Activated CD4-positive, alpha-beta T cell treated with anti-CD3 and anti-CD28 coated beads for 24 hours (primary cell): ENCODE results near the gene RRAGD.

ENCODE experiments used
- DNase-seq, 2 donors: peaks; one replicate each; pipeline ENCODE4 v3.0.0-alpha.2; 2020; ENCODE audit warnings: low read depth in 2 of 2

Gene RRAGD

GRCh38 chr6:89375427-89376267, 36.4 kb downstream of the RRAGD start:
- peak in 1 of 2 donors; percentile 27 for DNase-seq

GRCh38 chr6:89372506-89372901, 39.6 kb downstream of the RRAGD start:
- DNase-seq, result no peak

DNA sequence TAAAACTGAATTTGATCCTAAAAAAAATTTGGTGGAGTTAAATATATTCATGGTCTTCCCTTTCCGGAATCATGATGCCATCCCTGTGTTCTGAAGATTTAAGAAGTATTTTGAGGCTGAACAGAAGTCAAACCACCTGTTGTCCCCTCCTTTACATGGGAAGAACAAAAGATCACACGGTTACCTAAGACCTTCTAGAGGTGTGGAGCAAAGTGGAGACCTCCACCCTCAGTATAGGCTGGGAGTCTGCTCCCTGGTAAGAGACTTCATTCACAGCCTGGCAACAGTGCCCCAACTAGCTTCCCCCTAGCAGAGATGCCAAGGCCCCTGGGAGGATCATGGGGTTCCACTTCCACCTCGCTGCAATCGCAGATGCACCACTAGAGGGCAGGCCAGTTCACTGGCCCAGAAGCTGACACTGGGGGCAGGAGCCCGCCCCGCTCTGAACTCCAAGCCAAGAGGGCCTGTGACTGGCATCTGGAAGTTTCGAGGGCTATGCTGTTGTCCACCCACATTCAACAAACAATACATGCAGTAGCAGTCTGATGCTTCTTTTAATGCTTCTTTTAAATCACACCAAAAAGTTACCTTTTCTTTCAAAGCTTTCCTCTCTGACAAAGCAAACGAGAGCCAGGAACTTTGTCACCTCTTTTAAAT, 40.1 kb downstream of the RRAGD start:
- peak; percentile 66 to 68 for DNase-seq

- no peak for DNase-seq
These were observed 43.1 kb downstream of the RRAGD start for GRCh38 chr6:89368999-89369398.

GRCh38 chr6:89368107-89368506, 44.0 kb downstream of the RRAGD start:
- peak; percentile 55 to 56 for DNase-seq

DNA sequence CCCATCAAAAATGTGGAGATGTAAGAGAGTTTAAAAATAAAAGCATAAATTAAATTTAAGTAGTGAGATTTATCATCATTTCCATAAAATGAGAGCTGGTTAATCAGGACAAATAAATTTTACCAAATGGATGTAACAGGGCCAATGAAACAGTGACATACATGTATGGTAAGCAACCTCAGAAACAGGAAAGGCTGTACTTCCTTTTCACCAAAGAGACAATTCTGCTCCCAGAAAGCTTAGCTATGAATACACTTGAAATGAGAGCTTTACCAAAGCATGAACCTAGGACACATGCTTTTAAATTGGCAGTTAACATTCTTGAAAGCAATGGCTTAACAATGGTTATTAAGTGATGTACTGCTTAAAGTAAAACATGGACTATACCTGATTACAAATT, 47.5 kb downstream of the RRAGD start:
- no peak for DNase-seq

GRCh38 chr6:89361171-89361570, 50.9 kb downstream of the RRAGD start:
- no peak for DNase-seq

DNA sequence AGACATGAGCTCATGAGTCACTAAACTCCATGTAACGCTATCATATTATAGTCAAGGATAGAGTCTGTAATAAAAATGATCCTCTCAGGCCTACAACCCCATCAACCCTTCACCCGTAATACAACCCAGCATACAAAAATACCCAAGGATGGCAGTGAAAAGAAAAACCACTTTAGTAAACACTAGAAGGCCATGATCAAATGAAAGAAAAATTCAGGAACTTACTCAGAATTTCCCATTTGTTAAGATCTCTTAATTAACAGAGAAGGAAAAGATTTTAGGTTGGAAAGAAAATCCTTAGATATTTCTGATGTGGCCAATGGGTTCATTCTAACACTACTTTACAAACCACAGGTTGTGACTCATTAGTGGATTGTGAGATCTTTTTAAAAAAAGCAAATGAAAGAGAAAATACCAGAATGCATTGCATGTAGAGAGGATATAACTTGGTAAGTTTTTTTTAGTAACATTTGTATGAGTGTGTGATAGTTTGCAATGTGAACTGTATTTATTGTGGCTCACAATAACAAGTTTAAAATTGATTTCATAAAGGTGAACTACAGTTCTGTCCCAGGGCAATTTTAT, 51.6 kb downstream of the RRAGD start:
- no peak for DNase-seq

DNA sequence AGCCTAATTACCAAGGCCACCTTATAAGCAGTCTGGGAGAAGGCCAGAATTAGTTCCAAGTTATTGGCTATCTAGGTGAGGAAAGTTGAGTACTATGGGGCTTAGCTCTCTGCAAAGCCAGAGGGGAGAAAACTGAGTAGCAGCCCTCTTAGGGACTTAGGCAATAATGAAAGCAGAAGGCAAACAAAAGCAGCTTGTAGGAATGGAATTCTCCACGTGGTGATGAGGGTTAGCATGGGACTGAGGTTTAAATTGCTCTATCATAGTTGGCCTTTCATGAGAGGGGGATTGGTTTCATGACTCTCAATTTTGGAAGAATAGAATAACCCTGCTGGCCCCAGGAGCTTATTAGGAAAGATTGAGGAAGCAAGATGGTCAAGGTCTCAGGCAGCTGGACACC, 52.5 kb downstream of the RRAGD start:
- no peak for DNase-seq

GRCh38 chr6:89357390-89357789, 54.7 kb downstream of the RRAGD start:
- no peak for DNase-seq

DNA sequence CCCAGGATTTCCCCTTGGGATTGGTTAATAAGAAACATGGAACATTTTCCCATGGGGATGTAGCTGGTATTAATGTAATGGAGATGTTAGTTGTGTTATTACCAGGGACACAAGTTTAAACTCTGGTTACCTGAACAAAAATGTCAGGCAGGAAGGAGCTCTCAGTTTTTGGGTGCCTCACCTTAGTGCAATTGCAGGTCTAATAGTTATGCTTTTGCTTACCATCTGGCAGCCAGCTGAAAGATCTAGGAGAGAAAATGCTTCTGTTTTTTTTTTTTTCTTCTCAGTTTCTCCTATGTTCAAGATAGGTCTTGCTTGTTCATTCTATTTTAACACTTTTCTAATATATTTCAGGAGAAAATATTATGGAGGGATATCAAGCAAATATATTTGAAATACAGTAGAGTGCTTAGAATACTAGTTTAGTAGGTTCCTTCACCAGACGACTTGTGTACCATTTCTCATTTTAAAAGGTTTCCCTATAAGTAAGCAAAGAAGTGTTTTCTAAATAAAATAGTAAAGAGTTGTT, 55.4 kb downstream of the RRAGD start:
- DNase-seq, result no peak

DNA sequence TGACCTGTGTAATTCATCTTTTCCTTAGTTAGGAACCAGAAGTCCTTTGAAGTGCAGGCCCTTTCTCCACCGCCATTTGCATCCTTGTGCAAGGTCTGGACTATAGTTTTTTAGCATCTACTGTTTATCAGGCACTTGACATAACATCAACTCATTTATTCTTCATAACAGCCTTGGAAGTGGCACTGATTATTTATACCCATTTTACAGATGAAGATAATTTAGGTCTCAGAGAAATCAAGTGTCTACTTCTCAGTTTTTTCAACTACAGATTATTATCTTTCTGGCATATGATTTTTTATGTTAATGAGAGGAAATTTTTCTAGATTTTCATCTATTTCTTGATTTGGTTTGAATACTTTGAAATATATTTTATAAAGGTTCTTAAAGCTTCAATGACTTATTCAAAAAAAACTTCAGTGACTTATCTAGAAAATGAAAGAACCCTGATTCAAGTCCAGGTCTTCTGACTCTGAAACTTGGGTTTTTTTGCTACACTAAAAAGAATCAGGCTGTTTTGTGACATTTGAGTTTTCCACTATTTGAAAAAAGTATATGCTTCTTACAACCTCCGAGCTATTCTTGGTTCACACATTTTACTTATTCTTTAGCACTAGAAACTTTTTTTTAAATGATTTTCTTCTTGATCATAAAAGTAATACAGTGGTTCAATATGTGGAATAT, 56.4 kb downstream of the RRAGD start:
- DNase-seq, result no peak

DNA sequence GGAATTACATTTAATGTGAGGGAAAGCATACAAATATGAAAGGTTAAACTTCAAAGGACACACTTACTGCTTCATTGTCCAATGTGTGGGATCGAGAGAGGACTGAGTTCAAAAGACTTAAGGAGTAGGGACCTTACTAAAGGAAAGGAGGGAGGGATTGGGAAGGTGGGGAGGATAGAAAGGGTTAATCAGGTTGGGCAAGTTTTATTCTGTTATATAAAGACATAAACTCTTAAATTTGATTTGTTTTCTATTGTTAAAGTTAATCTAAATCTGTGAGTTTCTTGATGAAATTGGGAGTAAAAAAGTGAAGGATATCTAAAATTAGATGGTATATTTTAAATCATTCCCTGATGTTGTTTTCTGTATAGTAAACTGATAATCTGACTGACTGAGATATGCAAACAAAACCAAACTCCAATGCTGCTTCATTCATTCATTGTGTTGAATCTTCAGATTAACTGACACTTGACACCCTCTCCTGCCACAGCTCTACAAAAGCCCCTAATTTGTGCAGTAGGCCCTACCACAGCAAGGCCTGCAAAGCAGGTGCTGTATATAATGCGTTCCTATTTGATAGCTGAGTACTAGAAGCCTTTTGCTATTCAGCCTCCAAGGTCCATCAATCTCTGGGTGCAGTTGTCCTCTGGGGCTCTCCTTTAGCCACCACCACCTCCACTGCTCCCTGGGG, 58.2 kb downstream of the RRAGD start:
- DNase-seq, result no peak

- DNase-seq, result no peak
These were observed 58.9 kb downstream of the RRAGD start for GRCh38 chr6:89353118-89353556.

- peak; percentile 53 to 65 for DNase-seq
These were observed 59.6 kb downstream of the RRAGD start, which contains the start of gene UBE2J1 for GRCh38 chr6:89352278-89353117. Gene UBE2J1, minus strand, starts transcription at chr6:89352722. Its CDS starts 153 bp downstream, at chr6:89352569.

- no peak for DNase-seq
These were observed 60.3 kb downstream of the RRAGD start for GRCh38 chr6:89351671-89352277.

DNA sequence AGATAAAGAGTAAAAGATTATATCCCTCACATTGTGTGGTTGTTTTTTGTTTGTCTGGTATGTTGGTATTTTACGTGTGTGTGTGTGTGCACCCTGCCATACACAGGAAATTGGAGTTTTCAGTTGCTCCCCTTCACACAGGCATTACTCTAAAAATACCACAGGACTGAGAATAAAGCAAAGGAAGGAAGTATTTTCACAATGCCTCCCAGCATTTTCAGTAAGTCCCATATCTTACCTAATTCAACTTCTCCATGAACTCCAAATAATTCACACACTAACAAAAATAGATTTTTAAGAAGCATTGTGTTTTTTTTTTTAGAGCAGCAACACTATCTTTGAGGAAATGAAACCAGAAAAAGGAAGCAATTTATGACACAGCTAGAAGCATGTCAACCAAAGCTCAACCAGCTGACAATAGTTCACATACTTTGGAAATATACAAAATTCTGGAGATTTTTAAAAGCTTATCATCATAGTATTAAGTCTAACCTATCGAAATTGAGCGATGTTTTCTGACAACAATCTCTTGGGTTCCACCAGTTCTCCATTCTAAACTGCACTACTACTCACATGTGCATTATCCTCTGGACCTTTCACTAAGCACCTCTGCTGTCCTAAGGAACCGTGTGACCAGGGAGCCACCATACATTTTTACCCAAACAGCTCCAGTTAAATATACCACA, 61.6 kb downstream of the RRAGD start:
- DNase-seq, result no peak

DNA sequence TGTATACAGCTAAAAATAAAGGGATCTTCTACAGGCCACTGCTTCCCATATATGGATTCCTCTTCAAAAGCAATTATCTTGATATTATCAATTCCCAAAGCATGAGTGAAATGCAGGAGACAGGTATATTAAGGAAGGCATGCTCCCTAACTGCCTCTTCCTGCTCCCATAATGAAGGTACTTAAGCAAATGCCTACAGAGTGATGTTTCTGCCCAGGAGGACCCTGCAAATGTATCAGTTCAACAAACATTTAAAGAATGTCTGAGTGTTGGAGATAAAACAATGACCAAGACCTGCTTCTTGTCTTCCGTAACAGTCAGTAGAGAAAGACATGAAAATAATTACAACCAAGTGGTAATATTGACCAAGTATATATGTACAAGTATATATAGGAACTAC, 63.7 kb downstream of the RRAGD start:
- no peak for DNase-seq

- DNase-seq, result no peak
These were observed 64.2 kb downstream of the RRAGD start for GRCh38 chr6:89347825-89348224.
